H9 (cell line): ENCODE measurements around the gene MBD3L2. TPM values are rescaled to one million over a fixed set of nuclear protein-coding genes. Genes with fewer than 3 reads are reported as not detected.

Experiments used
- DNase-seq: peaks from one replicate; pipeline ENCODE4 v3.0.0-alpha.2; 2017
- H2AFZ ChIP-seq: one replicate; pipeline ENCODE4 v1.6.1; 2013; ENCODE audit warnings: mild to moderate bottlenecking, low read length, control low read depth, moderate library complexity
- H2AK5ac ChIP-seq: 2 replicates; pipeline ENCODE4 v1.6.1; 2013; ENCODE audit warnings: low read length, control low read depth, mixed read lengths; ENCODE audit not compliant: insufficient read length
- H2BK120ac ChIP-seq: one replicate; pipeline ENCODE4 v1.6.1; 2013; ENCODE audit warnings: low read depth, mild to moderate bottlenecking, low read length, control low read depth, inconsistent platforms; ENCODE audit not compliant: poor library complexity, severe bottlenecking
- H2BK12ac ChIP-seq: 2 replicates; pipeline ENCODE4 v1.6.1; 2013; ENCODE audit warnings: low read length, control low read depth, mixed read lengths, low read depth; ENCODE audit not compliant: insufficient read length
- H2BK15ac ChIP-seq: 2 replicates; pipeline ENCODE4 v1.6.1; 2013; ENCODE audit warnings: low read depth, low read length, control low read depth
- H2BK20ac ChIP-seq: one replicate; pipeline ENCODE4 v1.6.1; 2013; ENCODE audit warnings: low read depth, mild to moderate bottlenecking, low read length, control low read depth, inconsistent platforms; ENCODE audit not compliant: poor library complexity, severe bottlenecking
- H2BK5ac ChIP-seq: 2 replicates; pipeline ENCODE4 v1.6.1; 2013; ENCODE audit warnings: low read length, control low read depth, mixed read lengths; ENCODE audit not compliant: insufficient read length
- H3K14ac ChIP-seq: 2 replicates; pipeline ENCODE4 v1.6.1; 2013; ENCODE audit warnings: low read length, control low read depth; ENCODE audit not compliant: insufficient read depth
- H3K18ac ChIP-seq: 2 replicates; pipeline ENCODE4 v1.6.1; 2013; ENCODE audit warnings: low read depth, mild to moderate bottlenecking, mixed read lengths, low read length, control low read depth; ENCODE audit not compliant: insufficient read length
- H3K23ac ChIP-seq: 2 replicates; pipeline ENCODE4 v1.6.1; 2013; ENCODE audit warnings: low read length, control low read depth, mixed read lengths, low read depth; ENCODE audit not compliant: insufficient read length
- H3K23me2 ChIP-seq: 2 replicates; pipeline ENCODE4 v1.6.1; 2013; ENCODE audit warnings: low read depth, mild to moderate bottlenecking, mixed read lengths, low read length, control low read depth; ENCODE audit not compliant: insufficient read length, poor library complexity, severe bottlenecking
- H3K27ac ChIP-seq: 2 replicates; pipeline ENCODE4 v1.5.1; 2013; ENCODE audit warnings: low read length, control low read depth, mixed read lengths, low read depth; ENCODE audit not compliant: insufficient read length
- H3K27me3 ChIP-seq: 2 replicates; pipeline ENCODE4 v1.6.1; 2013; ENCODE audit warnings: low read length, control low read depth, inconsistent platforms; ENCODE audit not compliant: insufficient read depth
- H3K4ac ChIP-seq: 2 replicates; pipeline ENCODE4 v1.6.1; 2013; ENCODE audit warnings: low read depth, mild to moderate bottlenecking, control low read depth, inconsistent platforms, low read length, moderate library complexity
- H3K4me1 ChIP-seq: 2 replicates; pipeline ENCODE4 v1.6.1; 2013; ENCODE audit warnings: low read length, control low read depth, inconsistent platforms; ENCODE audit not compliant: insufficient read depth
- H3K4me2 ChIP-seq: 2 replicates; pipeline ENCODE4 v1.6.1; 2013; ENCODE audit warnings: low read length, control low read depth, mixed read lengths; ENCODE audit not compliant: insufficient read length, insufficient read depth
- H3K56ac ChIP-seq: 2 replicates; pipeline ENCODE4 v1.6.1; 2013; ENCODE audit warnings: low read depth, mild to moderate bottlenecking, mixed read lengths, low read length, control low read depth; ENCODE audit not compliant: insufficient read length
- H3K79me1 ChIP-seq: 2 replicates; pipeline ENCODE4 v1.6.1; 2013; ENCODE audit warnings: low read depth, mild to moderate bottlenecking, moderate library complexity, low read length, control low read depth, inconsistent platforms; ENCODE audit not compliant: insufficient read depth, poor library complexity, severe bottlenecking
- H3K79me2 ChIP-seq: 2 replicates; pipeline ENCODE4 v1.6.1; 2013; ENCODE audit warnings: low read length, control low read depth, inconsistent platforms; ENCODE audit not compliant: insufficient read depth
- H3K9ac ChIP-seq: 2 replicates; pipeline ENCODE4 v1.6.1; 2013; ENCODE audit warnings: low read length, control low read depth, mixed read lengths; ENCODE audit not compliant: insufficient read length; ENCODE audit errors: extremely low read depth
- H3K9me3 ChIP-seq: one replicate; pipeline ENCODE4 v1.6.1; 2013; ENCODE audit warnings: low read depth, low read length, inconsistent platforms; ENCODE audit not compliant: control insufficient read depth
- H3T11ph ChIP-seq: one replicate; pipeline ENCODE4 v1.6.1; 2013; ENCODE audit warnings: mild to moderate bottlenecking, low read length, control low read depth, inconsistent platforms
- H4K20me1 ChIP-seq: one replicate; pipeline ENCODE4 v1.6.1; 2013; ENCODE audit not compliant: control insufficient read depth, insufficient read length, insufficient read depth
- H4K5ac ChIP-seq: 2 replicates; pipeline ENCODE4 v1.6.1; 2013; ENCODE audit warnings: low read depth, mild to moderate bottlenecking, mixed read lengths, low read length, control low read depth; ENCODE audit not compliant: insufficient read length
- H4K8ac ChIP-seq: replicated peaks from 2 replicates; pipeline ENCODE4 v1.6.1; 2013; ENCODE audit warnings: low read length, control low read depth, mixed read lengths, low read depth; ENCODE audit not compliant: insufficient read length
- H4K91ac ChIP-seq: 2 replicates; pipeline ENCODE4 v1.6.1; 2013; ENCODE audit warnings: low read depth, mild to moderate bottlenecking, moderate library complexity, mixed read lengths, low read length, control low read depth; ENCODE audit not compliant: insufficient read length
- H3K27ac Mint-ChIP-seq, 3 experiments: 2 replicates in 2 of 3; 3 replicates in 1 of 3; pipeline ENCODE4 v1.8.0; 2020 to 2021; ENCODE audit warnings: mixed read lengths in 3 of 3, mild to moderate bottlenecking in 1 of 3, moderate library complexity in 1 of 3
- H3K27me3 Mint-ChIP-seq: 2 replicates; pipeline ENCODE4 v1.8.0; 2021; ENCODE audit warnings: low read depth, mild to moderate bottlenecking, moderate library complexity, mixed read lengths
- H3K36me3 Mint-ChIP-seq, 3 experiments: 2 replicates in 2 of 3; 3 replicates in 1 of 3; pipeline ENCODE4 v1.8.0; 2020 to 2021; ENCODE audit warnings: low read depth in 3 of 3, mixed read lengths in 3 of 3; ENCODE audit not compliant: insufficient read depth in 1 of 3
- H3K4me1 Mint-ChIP-seq, 2 experiments: 2 replicates each; pipeline ENCODE4 v1.8.0; 2020; ENCODE audit warnings: mixed read lengths in 2 of 2
- H3K4me3 Mint-ChIP-seq, 2 experiments: 2 replicates in 1 of 2; 3 replicates in 1 of 2; pipeline ENCODE4 v1.8.0; 2020 to 2021; ENCODE audit warnings: mild to moderate bottlenecking in 2 of 2, mixed read lengths in 2 of 2, moderate library complexity in 1 of 2
- H3K9me3 Mint-ChIP-seq, 2 experiments: 2 replicates in 1 of 2; 3 replicates in 1 of 2; pipeline ENCODE4 v1.8.0; 2020; ENCODE audit warnings: mild to moderate bottlenecking in 2 of 2, mixed read lengths in 2 of 2, moderate library complexity in 1 of 2
- CTCF ChIP-seq: fragments of 200-600 bp; sonication (generic); conservative IDR thresholded peaks from 3 replicates; pipeline ENCODE4 v1.8.0; 2021; ENCODE audit warnings: antibody characterized with exemption, mild to moderate bottlenecking
- WGBS: extraction: QIAGEN DNeasy Blood & Tissue Kit; methylation state at CpG from one replicate; pipeline ENCODE4 v1.1.7; 2013; ENCODE audit warnings: missing lambda C conversion rate, low lambda C conversion rate, mixed read lengths; ENCODE audit not compliant: insufficient read length; ENCODE audit errors: extremely low coverage; 5-methylcytosine and 5-hydroxymethylcytosine counted together
- total RNA-seq: library from RNA; stranded (reverse); gene quantifications from 2 replicates; pipeline ENCODE4 v1.2.1, GENCODE V29; 2021

The MBD3L2 gene
- total RNA-seq, 1 experiment from 2014 or later: not detected

GRCh38 chr19:7063764-7064418 lies 14.8 kb downstream of the MBD3L2 start:
- peaks cover 0 to 1% of the 10 kb centered on the region in 2 experiments; a peak in 2 of 4 replicates for H3K4me1 Mint-ChIP-seq
- Histone ChIP-seq H3K18ac (no peak overlapping the region), H4K8ac (no peak overlapping the region), H4K20me1 (no peaks in the 10 kb centered on the region), H2BK12ac (no peak overlapping the region), H3K79me2 (no peaks in the 10 kb centered on the region), H3K4me1 (no peaks in the 10 kb centered on the region), H3K9ac (no peak overlapping the region), H3K23me2 (no peaks in the 10 kb centered on the region), H3K27ac (no peak overlapping the region), H3K56ac (no peak overlapping the region), H3K14ac (no peak overlapping the region), H2AK5ac (no peak overlapping the region), H3K27me3 (no peaks in the 10 kb centered on the region), H3K4ac (no peak overlapping the region), H2AFZ (no peak overlapping the region), H3K23ac (no peak overlapping the region), H4K91ac (no peak overlapping the region), H4K5ac (no peak overlapping the region), H3T11ph (no peak overlapping the region), H3K4me2 (no peak overlapping the region), H3K79me1 (no peaks in the 10 kb centered on the region), H2BK20ac (no peak overlapping the region), H2BK15ac (no peak overlapping the region), H3K9me3 (no peaks in the 10 kb centered on the region), H2BK120ac (no peak overlapping the region), H2BK5ac (no peak overlapping the region)
- H3K27ac Mint-ChIP-seq: no peak overlapping the region
- H3K27me3 Mint-ChIP-seq: no peaks in the 10 kb centered on the region
- peaks cover 0 to 6% (median 3%) of the 10 kb centered on the region in 3 experiments; a peak in 6 of 7 replicates for H3K36me3 Mint-ChIP-seq
- no peak overlapping the region for H3K4me3 Mint-ChIP-seq
- no peak for TF ChIP-seq CTCF
- DNase-seq: no peak
- WGBS: no CpG with 5 or more reads among the region's 9 CpGs
- H3K9me3 Mint-ChIP-seq: peaks cover 30 to 48% of the 10 kb centered on the region in 2 experiments
